HG03280 (cell line): ENCODE data around the gene MRI1.
"Not testable (repeated sequence)": the region's sequence is repeated elsewhere in the genome, so short reads cannot be mapped to it uniquely, and the experiment has no call there.

Experiments used
- ATAC-seq: cut with Tn5 transposase; IDR thresholded peaks from one replicate; pipeline ENCODE4 v1.9.1; 2021; ENCODE audit warnings: mild to moderate bottlenecking, moderate library complexity; ENCODE audit not compliant: unreplicated experiment

The MRI1 gene

GRCh38 chr19:13764101-13764807 is at the start of gene MRI1:
Gene MRI1, plus strand, starts transcription at chr19:13764522. Its CDS starts 67 bp downstream, at chr19:13764589.
- ATAC-seq: peak; percentile 61

- no peak for ATAC-seq
Measured at GRCh38 chr19:13717194-13717643, 47.1 kb upstream of the MRI1 start.

GRCh38 chr19:13718733-13719132 is 45.6 kb upstream of the MRI1 start:
- ATAC-seq: no peak

GRCh38 chr19:13722146-13722545 is 42.2 kb upstream of the MRI1 start:
- no peak for ATAC-seq

GRCh38 chr19:13723206-13723605 is 41.1 kb upstream of the MRI1 start:
- ATAC-seq: no peak

- no peak for ATAC-seq
Measured at GRCh38 chr19:13726323-13726722, 38.0 kb upstream of the MRI1 start.

GRCh38 chr19:13727798-13728197 is 36.5 kb upstream of the MRI1 start:
- ATAC-seq: no peak

- no peak for ATAC-seq
Measured at GRCh38 chr19:13729859-13730258, 34.5 kb upstream of the MRI1 start.

- peak; percentile 99 for ATAC-seq
Measured at GRCh38 chr19:13731147-13731964, 33.0 kb upstream of the MRI1 start.

GRCh38 chr19:13732337-13732736 is 32.0 kb upstream of the MRI1 start:
- ATAC-seq: no peak

- no peak for ATAC-seq
Measured at GRCh38 chr19:13734751-13735150, 29.6 kb upstream of the MRI1 start.

GRCh38 chr19:13738073-13738472 is 26.2 kb upstream of the MRI1 start:
- no peak for ATAC-seq

GRCh38 chr19:13741893-13742292 is 22.4 kb upstream of the MRI1 start:
- no peak for ATAC-seq

- no peak for ATAC-seq
Measured at GRCh38 chr19:13742756-13743155, 21.6 kb upstream of the MRI1 start.

- no peak for ATAC-seq
Measured at GRCh38 chr19:13744174-13744573, 20.1 kb upstream of the MRI1 start.

GRCh38 chr19:13747098-13747453 is 17.2 kb upstream of the MRI1 start:
- ATAC-seq: no peak

GRCh38 chr19:13748169-13748828 is 16.0 kb upstream of the MRI1 start:
- ATAC-seq: no peak

GRCh38 chr19:13751436-13751835 is 12.9 kb upstream of the MRI1 start:
- no peak for ATAC-seq

GRCh38 chr19:13753622-13754021 is 10.7 kb upstream of the MRI1 start:
- ATAC-seq: not testable (repeated sequence)

GRCh38 chr19:13756210-13756609 is 8.1 kb upstream of the MRI1 start:
- ATAC-seq: no peak
